GM18909 (cell line): ENCODE data around the gene FST.

Experiments used
- ATAC-seq: cut with Tn5 transposase; IDR thresholded peaks from one replicate; pipeline ENCODE4 v1.9.1; 2021; ENCODE audit warnings: mild to moderate bottlenecking; ENCODE audit not compliant: unreplicated experiment, poor library complexity

FST gene, protein sequence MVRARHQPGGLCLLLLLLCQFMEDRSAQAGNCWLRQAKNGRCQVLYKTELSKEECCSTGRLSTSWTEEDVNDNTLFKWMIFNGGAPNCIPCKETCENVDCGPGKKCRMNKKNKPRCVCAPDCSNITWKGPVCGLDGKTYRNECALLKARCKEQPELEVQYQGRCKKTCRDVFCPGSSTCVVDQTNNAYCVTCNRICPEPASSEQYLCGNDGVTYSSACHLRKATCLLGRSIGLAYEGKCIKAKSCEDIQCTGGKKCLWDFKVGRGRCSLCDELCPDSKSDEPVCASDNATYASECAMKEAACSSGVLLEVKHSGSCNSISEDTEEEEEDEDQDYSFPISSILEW

DNA sequence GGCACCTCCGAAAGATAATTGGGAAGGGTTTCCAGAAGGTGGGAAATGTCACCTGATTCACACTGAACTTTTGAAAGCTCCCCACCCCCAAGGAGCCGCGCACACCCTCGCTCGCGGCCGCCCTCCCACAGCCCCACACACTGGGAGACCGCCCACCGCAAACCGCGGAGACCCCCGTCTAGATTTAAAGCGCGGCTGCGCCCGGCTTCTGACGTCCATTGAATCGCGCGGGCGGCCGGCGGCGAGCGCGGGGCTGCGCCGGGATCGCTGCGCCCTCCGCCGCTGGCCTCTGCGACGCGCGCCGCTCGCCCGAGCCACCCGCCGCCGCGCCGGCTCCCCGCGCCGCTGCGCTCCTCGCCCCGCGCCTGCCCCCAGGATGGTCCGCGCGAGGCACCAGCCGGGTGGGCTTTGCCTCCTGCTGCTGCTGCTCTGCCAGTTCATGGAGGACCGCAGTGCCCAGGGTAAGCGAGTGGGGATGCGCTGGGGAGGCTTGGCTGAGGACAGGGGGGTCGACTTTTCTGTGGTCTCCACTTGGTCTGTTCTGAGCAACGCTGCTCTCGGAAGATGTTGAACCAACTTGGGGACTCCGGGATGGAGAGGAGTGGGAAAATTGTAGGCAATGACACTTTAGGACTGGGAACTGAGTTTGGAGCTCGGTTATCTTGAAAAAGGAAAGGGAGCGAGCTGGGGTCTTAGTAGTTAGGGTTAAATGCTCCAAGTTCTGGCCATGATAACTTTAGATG lies at the start of gene FST:
Gene FST (plus strand): TSS at position 214 of the 743 bp plus-strand sequence. CDS start 163 bp downstream, at position 377.
- no peak for ATAC-seq

- no peak for ATAC-seq
Measured at GRCh38 chr5:53431665-53432064, 48.8 kb upstream of the FST start.

DNA sequence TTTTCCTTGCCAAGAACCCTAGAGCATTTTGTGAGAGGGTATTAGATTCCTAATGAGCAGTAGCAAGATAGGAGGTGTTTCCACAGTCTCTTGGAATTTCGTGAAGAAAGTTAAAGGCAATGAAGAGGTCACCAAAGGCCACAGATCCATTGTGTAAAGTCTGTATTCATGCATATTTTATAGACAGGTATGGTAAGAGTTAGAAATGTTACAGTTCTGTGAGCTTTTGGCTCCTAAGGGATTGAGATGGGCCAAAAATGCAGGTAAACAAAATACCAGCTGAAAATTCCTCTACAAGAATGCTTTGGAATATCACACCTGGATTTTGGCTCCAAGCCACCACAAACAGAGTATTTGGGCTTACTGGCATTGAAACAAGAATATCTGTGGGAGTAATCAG lies 47.4 kb upstream of the FST start:
- no peak for ATAC-seq

- ATAC-seq, result no peak
Measured at GRCh38 chr5:53434541-53434940, 45.9 kb upstream of the FST start.

GRCh38 chr5:53436480-53437191 lies 43.8 kb upstream of the FST start:
- no peak for ATAC-seq

- no peak for ATAC-seq
Measured at GRCh38 chr5:53438079-53438478, 42.4 kb upstream of the FST start.

DNA sequence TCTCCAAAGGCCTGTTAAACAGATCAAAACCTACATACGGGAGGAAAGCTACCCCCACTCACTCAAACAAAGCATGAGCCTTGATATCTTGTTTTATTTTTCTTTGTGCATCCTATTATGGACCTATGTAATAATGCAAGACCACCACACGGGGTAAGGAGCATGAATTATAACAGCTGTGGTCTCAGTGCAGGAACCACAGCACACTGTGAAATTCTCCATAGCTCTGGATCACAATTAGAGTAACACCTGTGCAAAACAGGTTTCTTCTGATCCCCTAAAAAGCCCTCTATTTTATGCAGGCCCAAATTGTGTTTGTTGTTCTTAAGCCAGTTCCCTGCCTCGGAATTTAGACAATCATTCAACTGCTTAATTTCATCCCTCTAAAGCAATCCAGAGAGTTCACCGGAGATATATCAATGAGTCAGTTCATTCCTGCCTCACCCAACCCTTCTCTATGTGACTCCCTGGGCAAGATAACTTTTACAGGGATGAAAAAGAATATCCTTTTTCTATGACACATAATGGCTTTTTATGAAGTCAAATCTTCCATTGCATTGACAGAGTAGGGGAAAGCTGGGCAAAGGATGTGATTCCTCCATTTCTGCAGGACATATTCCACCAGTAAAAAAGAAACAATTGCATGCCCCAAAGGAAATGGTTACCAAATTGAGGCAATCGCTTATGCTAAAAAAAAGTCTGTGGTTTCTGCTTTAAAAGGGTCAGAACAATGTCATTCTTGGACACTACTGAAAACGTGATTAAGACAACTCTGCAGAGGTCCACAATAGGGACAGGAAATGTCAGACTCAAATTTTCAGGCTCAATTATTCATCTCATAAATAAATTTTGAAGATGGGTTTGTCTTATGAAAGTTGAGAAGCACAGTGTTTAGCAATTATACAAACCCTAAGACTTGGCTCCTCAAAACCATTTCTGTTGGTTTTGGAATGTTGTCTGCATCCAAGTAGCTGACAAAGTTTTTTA lies 41.6 kb upstream of the FST start:
- no peak for ATAC-seq

DNA sequence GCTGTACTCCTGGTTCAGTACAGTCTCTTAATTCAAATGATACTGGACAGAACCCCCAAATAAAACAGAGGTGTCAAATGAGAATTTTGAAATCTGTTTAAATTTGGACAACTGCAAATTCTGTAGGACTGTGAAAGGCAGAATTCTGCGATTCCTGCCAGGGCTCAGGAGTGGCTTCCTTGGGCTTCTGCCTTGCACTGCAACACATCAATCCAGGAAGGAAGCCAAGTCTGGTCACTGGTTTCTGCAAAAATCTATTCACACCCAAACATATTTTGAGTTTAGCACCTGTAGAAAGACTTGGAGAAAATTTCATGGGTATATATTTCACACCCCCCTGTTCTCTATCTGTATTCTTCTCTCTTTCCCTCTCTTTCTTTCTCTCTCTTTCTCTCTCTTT lies 37.5 kb upstream of the FST start:
- ATAC-seq, result no peak

- ATAC-seq, result no peak
Measured at GRCh38 chr5:53445569-53445968, 34.9 kb upstream of the FST start.

DNA sequence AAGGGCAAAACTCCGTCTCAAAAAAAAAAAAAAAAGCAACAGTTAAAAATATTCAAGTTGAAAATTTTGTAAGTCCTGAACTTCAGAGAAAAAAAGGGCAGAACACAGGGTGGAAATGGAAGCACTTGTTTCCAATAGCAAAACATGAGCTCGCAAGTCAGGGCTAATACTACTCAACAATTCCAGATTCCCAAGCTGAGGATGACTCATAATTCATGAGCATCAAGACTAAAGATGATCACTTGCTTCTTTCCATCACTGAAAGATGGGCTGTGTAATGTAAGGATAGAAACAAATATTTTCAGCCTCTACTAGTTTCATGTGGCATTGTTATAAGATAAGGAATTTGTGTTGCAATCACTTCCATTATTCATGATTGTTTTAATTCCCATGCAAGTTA lies 33.5 kb upstream of the FST start:
- ATAC-seq, result no peak

- ATAC-seq, result no peak
Measured at GRCh38 chr5:53448851-53449250, 31.6 kb upstream of the FST start.

DNA sequence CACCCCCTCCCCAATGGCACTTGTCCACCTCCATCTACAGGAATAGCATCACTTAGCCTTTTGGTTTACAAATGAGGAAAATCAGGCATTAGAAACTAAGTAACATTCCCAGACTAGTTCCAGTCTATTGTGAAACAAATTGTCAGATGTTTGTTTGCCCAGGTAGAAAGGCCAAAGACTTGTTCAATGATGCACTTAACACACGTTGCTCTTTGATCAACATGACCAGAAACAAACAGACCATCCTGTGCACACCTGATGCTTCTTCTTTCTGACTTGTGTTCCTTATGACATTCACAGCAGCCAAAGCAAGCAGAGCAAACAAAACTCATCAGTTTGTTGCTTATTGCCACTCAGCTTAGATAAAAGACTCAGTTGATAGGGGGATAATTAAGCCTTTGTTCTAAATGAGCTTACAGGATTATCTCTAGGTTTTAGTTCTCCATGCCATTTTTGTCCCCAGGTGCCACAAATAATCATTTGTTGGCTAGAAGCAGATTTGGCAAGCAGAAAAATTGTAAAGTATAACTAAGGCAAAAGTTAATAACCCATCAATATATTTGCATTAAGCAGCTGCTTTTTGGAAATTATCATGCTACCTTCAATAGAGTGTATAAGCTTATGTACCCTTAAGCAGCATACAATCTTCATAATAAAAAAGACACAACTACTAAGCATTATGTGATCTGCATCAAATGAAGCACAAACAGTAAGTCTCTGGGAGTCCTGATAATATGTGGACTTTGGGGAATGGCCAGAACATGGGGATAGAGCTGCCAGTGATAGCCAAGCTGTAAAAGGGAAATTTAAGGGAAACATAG lies 26.3 kb upstream of the FST start:
- ATAC-seq, result no peak

- ATAC-seq, result no peak
Measured at GRCh38 chr5:53454719-53455000, 25.8 kb upstream of the FST start.

GRCh38 chr5:53456366-53456765 lies 24.1 kb upstream of the FST start:
- no peak for ATAC-seq

DNA sequence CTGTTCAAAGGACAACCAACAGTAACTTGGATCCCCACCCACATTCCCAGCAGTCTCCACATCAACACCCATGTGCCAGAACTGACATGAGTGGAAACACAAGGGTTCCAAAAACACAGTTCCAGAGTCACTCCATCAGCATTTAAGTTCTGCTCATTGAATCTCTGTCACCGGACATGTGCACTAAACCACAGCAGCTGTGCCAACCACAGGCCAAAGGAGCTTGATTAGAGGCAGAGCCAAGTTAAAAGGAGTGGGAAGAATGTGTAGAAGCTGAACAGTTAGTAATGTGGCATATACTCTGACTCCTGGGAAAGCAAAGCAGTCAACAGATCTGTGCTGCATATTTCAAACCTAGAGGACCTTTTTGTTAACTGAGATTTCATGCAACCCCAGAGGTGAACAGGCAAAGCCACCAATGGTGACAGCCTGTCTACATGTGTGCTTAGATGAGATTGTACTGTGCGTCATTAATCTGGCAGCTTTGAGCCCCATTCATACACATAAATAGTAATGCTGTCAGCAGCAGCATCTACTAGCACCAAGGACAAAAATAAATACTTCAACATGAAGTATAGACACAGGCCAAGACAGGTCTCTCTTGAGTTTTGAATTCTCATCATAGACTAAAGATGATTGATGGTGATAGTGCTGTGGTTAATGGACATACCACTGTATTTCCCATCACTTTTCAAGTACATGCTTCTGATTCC lies 16.4 kb upstream of the FST start:
- ATAC-seq, result no peak

- ATAC-seq, result no peak
Measured at GRCh38 chr5:53464722-53465121, 15.7 kb upstream of the FST start.

GRCh38 chr5:53469946-53470687 lies 10.3 kb upstream of the FST start:
- ATAC-seq, result no peak

DNA sequence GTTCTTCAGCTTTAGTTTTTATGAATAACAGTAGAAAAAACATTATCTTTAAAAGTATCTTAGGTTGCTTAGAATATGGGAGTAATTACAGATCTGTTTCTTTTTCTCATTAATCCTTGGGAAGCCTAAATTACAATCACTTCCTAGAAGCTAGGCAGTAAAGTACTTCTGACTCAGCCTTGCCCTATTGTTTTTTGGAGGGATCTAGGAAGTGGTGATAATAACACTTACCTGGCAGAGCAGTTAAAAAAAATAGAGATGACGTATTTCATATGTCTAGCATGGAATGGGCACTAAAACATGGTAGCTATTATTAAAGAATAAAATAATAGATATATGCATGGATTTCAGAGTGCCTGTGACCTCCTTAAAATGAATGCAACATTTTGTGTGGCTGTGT lies 8.2 kb upstream of the FST start:
- no peak for ATAC-seq
